H1 (cell line): Measurements from ENCODE around the gene CST6. TPM values are rescaled to one million over a fixed set of nuclear protein-coding genes. Genes with fewer than 3 reads are reported as not detected.

Experiments used
- EZH2 ChIP-seq: fragments of 200-600 bp; sonication (generic); IDR thresholded peaks from 2 replicates; pipeline ENCODE4 v1.7.1; 2012; ENCODE audit warnings: low read depth, mild to moderate bottlenecking, moderate library complexity, low read length, inconsistent platforms; ENCODE audit not compliant: severe bottlenecking
- GABPA ChIP-seq: IDR thresholded peaks from 2 replicates; pipeline ENCODE4 v1.6.1; 2011; ENCODE audit warnings: mild to moderate bottlenecking, low read length, moderate library complexity, borderline replicate concordance; ENCODE audit not compliant: insufficient read depth
- GTF2F1 ChIP-seq: IDR thresholded peaks from 2 replicates; pipeline ENCODE4 v1.6.1; 2012; ENCODE audit warnings: low read depth, low read length, improper control_type of control experiment, borderline replicate concordance
- PHF8 ChIP-seq: fragments of 200-600 bp; sonication (generic); conservative IDR thresholded peaks from 2 replicates; pipeline ENCODE4 v1.7.1; 2012; ENCODE audit warnings: low read depth, mild to moderate bottlenecking, inconsistent platforms, low read length, moderate library complexity
- TAF1 ChIP-seq: IDR thresholded peaks from 2 replicates; pipeline ENCODE4 v1.6.1; 2011; ENCODE audit warnings: mild to moderate bottlenecking, low read depth, low read length
- polyA plus RNA-seq, 7 experiments: library from polyadenylated mRNA; depleted of rRNA in 3 of 7; stranded (reverse) in 5 of 7; unstranded in 2 of 7; fragments of >200 nt in 5 of 7; fragments of 200-250 nt in 2 of 7; gene quantifications; 1 replicate in 5 of 7; 2 replicates in 1 of 7; 4 replicates in 1 of 7; pipeline versions ENCODE4 v1.2.1 to v1.2.3, GENCODE V29; 2011 to 2013; ENCODE audit warnings: missing spikeins in 2 of 7, mixed read lengths in 2 of 7
- total RNA-seq: library from RNA; stranded (reverse); fragmentation: NEBNext Ultra II Directional; extraction: Animal tissue kit (Norgen Biotek cat#: 25700); gene quantifications from 2 replicates; pipeline ENCODE4 v1.2.1, GENCODE V29; 2021

Gene CST6
- total and polyA plus RNA-seq, 2 of the 8 experiments (the other 6 are each of a cell fraction or from before 2014, with no cell fraction given): 1.6 to 7.6 TPM

- TF ChIP-seq PHF8 (no peak), GABPA (no peak), GTF2F1 (no peak), EZH2 (no peak), TAF1 (no peak)
Observed at GRCh38 chr11:65973439-65974110, 38.2 kb upstream of the CST6 start (continued).
